ENCODE results near the gene CCDC30. TPM values are rescaled to one million over a fixed set of nuclear protein-coding genes. Genes with fewer than 3 reads are reported as not detected.

CCDC30 gene
- total RNA-seq, result under 1 TPM; 0.22 to 0.89 (median 0.55) TPM

DNA sequence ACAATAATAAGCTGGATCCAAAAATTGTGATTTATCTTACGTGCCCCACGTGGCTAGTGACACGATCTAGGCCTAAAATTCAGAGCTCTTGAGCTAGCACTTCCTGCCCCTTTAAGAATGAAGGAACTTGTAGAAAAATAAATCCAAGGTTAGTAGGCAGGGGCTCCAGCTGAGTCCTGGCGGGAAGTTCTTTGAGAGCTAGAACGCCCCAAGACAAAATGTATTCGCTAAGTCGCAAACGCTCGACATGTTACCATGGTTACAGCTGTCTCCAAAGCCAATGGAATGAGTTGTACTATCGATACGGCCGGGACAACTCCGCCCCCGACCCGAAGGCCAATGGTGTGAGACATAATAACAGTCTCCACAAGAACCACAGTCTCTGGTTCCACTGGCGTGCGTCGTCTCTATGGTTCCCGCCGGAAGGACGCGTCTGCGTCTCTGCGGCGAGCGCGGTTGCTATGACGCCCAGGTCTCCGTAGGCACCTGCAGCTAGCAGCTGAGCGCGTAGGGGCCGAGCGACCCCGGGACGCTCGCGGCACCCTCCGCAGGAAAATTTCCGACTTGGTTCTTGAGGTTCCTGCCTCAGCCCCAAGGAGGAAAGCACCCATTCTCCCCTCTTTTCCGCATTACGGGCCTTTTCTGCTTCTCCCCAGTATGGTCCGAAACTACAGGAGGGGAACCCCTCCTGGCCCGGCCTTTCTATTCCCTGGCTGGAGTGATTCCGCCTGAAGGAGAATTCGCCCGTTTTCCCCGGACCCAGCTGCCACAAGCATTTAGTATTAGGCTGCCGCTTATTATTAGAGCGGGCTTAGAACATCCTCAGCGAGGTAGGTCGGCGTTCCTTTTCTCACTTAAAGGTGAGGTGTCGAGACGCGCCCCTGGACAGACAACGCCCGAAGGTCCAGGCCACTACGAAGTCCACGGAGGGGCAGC, at the start of gene CCDC30:
Gene CCDC30, plus strand, starts transcription at position 459 of the 936 bp plus-strand sequence. CDS start 17,266 bp downstream, outside the sequence.
- peak; percentile 94 for DNase-seq
- peak within 1 kb of the TSS; percentile 84 for H3K4me3 Mint-ChIP-seq
- peak; percentile 100 for ATAC-seq
- H3K9me3 Mint-ChIP-seq, result no peaks in the 10 kb centered on the region
- H3K36me3 Mint-ChIP-seq (ENCODE audit: insufficient read depth), result peaks cover 20% of the 10 kb centered on the region
- no peaks in the 10 kb centered on the region for H3K27me3 Mint-ChIP-seq (ENCODE audit: low read depth)
- peaks cover 39% of the 10 kb centered on the region for H3K4me1 Mint-ChIP-seq (ENCODE audit: low read depth)

DNA sequence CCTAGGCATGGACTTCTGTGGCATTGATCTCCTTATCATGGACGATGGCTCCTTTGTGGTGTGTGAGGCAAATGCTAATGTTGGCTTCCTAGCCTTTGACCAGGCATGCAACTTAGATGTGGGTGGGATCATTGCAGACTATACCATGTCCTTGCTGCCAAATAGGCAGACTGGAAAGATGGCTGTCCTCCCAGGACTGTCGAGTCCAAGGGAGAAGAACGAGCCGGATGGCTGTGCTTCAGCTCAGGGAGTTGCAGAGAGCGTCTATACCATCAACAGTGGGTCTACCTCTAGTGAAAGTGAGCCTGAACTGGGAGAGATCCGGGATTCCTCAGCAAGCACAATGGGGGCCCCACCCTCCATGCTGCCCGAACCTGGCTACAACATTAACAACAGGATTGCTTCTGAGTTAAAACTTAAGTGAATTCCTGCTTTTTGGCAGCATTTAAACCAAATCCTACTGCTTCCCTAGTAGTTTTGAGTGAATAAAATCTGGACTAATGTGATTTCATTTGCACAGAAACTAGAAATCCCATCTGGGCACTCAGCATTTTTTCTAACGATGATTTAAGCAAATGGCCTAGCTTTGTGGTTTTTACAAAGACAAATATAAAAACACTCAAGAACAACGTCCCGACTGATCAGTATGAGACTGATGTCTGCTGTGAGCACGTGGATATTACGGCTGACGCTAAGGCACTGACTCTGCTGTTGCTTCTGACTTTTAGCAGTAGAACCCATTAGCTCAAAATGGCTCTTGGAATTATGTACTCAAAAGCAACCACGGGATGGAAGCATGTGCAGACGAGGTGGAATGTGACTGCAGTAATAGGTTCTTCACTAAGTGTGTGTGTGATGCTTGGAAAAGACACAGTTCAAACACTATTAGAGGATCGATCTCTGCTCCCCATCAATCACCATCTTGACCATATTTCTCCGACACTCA, 48.3 kb upstream of the CCDC30 start:
- Mint-ChIP-seq H3K27me3 (ENCODE audit: low read depth) (peaks cover 1% of the 10 kb centered on the region), H3K36me3 (ENCODE audit: insufficient read depth) (no peaks in the 10 kb centered on the region), H3K9me3 (no peaks in the 10 kb centered on the region), H3K4me3 (no peak overlapping the region), H3K4me1 (ENCODE audit: low read depth) (no peaks in the 10 kb centered on the region)
- no peak for ATAC-seq
- no peak for DNase-seq

DNA sequence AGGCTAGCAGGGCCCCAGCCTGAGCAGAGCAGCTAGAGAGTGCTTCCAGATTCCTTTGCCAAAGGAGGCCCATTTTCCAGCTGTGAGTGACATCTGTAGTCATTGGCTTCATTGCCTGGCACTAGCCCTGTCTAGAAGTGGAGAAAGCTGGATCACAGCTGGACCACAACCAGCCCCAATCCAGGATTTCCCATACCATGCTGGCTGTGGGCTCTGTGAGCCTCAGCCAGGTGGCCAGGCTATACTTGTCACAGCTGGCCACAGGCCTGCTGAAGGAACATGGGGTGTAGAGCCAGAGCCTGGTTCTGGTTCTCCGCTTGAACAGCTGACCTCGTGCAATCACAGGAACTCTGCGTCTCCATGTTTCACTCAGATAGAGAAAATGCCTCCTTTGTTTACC, 45.9 kb upstream of the CCDC30 start:
- Mint-ChIP-seq H3K36me3 (ENCODE audit: insufficient read depth) (no peaks in the 10 kb centered on the region), H3K4me1 (ENCODE audit: low read depth) (no peaks in the 10 kb centered on the region), H3K27me3 (ENCODE audit: low read depth) (peaks cover 4% of the 10 kb centered on the region), H3K9me3 (no peaks in the 10 kb centered on the region), H3K4me3 (no peak overlapping the region)
- no peak for DNase-seq
- ATAC-seq, result no peak

DNA sequence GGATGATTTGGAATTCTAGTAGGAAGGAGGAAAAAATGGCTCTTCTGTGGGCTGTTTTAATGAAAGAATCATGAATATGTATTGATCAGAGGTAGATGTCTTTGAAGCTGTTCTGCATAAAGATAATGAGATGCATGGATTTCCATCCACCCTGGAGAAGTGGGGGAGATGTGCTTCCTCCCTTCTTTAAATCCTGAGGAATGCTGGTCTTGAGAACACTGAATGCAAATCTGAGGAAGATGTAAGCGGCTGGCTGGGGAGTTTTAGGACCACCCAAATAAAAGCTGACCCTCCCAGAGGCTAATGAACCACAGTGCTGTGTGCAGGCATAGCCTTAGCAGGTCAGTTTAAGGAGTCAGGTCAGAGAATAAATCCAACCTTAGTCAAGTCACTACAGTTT, 44.6 kb upstream of the CCDC30 start:
- no peak overlapping the region for H3K4me3 Mint-ChIP-seq
- peaks cover 4% of the 10 kb centered on the region for H3K27me3 Mint-ChIP-seq (ENCODE audit: low read depth)
- no peaks in the 10 kb centered on the region for H3K4me1 Mint-ChIP-seq (ENCODE audit: low read depth)
- DNase-seq (no peak), ATAC-seq (no peak)
- H3K9me3 Mint-ChIP-seq, result no peaks in the 10 kb centered on the region
- H3K36me3 Mint-ChIP-seq (ENCODE audit: insufficient read depth), result no peaks in the 10 kb centered on the region

DNA sequence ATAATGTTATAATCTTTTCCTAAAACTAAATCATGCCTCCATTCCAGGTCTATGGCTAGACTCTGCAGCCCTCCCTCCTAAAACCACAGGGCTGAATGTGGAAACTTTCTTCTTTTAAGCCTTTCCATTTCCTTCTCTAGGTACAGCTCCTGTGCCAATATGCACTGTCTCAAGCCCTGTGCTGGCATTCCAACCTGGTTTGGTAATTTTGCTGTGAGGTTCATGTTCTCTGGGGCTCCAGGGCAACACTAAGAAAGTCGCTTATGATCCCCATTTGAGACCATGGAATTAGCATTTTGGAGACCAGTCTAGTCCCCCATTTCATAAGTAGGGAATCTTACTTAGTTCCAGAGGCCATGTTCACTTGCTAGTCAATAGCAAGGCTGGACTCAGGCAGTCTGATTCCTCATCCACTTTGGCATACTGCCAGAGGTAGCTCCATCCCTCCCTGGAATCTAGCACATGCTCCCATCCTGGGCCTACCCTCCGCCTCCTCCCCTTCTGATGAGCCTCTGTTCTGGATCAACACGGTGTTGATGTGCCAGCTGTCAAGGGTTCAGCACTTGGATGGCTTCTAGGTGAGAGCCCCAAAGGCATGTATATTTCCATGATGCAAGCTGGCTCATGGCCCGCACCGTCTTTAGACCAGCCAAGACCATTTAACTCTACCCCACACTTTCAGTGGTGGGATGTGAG, 43.8 kb upstream of the CCDC30 start:
- DNase-seq (no peak), ATAC-seq (no peak)
- H3K4me3 Mint-ChIP-seq, result no peak overlapping the region
- no peaks in the 10 kb centered on the region for H3K4me1 Mint-ChIP-seq (ENCODE audit: low read depth)
- no peaks in the 10 kb centered on the region for H3K9me3 Mint-ChIP-seq
- no peaks in the 10 kb centered on the region for H3K36me3 Mint-ChIP-seq (ENCODE audit: insufficient read depth)
- H3K27me3 Mint-ChIP-seq (ENCODE audit: low read depth), result peaks cover 4% of the 10 kb centered on the region

DNA sequence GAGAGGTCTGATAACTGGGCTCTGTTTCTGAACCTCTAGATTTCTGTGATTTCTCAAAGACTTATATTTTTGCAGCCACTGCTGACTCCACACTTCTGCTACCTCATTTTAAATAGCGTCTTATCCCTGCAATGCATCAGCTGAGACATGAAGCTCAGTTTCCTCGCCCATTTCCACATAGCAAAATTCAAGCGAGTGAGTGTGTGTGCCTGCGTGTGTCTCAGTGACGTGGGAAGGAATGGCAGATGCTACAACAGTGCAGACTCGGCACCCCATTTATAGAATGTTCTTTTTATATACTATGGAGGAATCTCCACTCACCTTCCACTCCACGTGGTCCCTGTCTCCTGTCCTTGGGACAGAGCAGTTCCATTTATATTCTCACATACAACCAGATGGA, 43.0 kb upstream of the CCDC30 start:
- no peaks in the 10 kb centered on the region for H3K36me3 Mint-ChIP-seq (ENCODE audit: insufficient read depth)
- DNase-seq (no peak), ATAC-seq (no peak)
- no peaks in the 10 kb centered on the region for H3K4me1 Mint-ChIP-seq (ENCODE audit: low read depth)
- no peak overlapping the region for H3K4me3 Mint-ChIP-seq
- H3K27me3 Mint-ChIP-seq (ENCODE audit: low read depth), result peaks cover 8% of the 10 kb centered on the region
- no peaks in the 10 kb centered on the region for H3K9me3 Mint-ChIP-seq

DNA sequence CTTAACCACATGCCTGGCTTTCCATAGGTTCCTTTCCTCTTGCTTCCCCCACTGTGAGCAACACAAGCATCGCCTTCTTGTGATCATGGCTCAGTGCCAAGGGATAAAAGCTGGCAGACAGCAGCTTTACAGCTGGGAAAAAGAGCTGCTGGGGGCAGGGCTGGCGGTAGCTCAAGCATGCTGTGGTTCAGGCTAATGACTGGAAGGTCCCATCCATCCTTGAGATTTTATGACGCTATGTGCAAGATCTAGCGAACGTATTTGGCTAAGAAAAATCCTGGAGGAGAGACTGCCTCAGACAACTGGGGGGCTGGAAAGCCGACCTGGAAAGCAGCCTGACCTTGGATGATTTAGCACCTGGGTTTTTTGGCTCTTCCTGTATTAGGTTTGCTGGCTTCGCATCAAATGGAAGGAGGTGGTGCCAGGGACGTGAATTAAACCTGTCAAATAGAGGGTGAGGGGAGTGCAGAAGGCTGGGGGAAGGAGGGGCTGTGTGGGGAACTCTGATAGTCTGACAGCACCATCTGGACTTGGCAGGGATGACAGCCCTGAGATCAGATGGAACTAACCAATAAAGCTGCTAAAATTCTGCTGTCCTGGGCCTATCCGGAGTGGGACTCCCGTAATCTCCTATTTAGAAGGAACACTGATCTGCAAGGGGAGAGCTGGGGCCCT, 42.0 kb upstream of the CCDC30 start:
- H3K9me3 Mint-ChIP-seq, result no peaks in the 10 kb centered on the region
- H3K27me3 Mint-ChIP-seq (ENCODE audit: low read depth), result peaks cover 11% of the 10 kb centered on the region
- H3K36me3 Mint-ChIP-seq (ENCODE audit: insufficient read depth), result no peaks in the 10 kb centered on the region
- no peak for DNase-seq
- ATAC-seq, result no peak
- no peak overlapping the region for H3K4me3 Mint-ChIP-seq
- no peaks in the 10 kb centered on the region for H3K4me1 Mint-ChIP-seq (ENCODE audit: low read depth)

DNA sequence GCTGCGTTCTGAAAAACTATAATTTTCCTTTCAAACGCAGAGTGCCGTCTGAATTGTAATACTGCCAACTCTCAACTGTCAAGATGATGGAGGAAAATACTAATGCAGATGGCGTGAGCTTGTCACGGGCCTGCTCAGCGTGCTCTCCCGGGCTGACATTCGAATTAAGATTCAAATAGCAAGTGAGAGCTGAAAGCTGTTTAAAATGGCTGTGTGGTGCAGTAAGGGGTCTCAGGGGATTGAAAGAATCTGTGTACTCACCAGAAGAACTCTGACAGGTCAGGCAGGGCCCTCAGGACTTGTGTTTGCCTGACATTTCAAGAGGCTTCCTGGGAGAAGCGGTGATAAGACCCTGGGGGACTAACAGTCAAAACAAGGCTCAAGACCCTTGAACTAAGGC, 40.3 kb upstream of the CCDC30 start:
- no peak for ATAC-seq
- Mint-ChIP-seq H3K4me1 (ENCODE audit: low read depth) (no peaks in the 10 kb centered on the region), H3K27me3 (ENCODE audit: low read depth) (peaks cover 11% of the 10 kb centered on the region), H3K4me3 (no peak overlapping the region), H3K9me3 (no peaks in the 10 kb centered on the region), H3K36me3 (ENCODE audit: insufficient read depth) (no peaks in the 10 kb centered on the region)
- DNase-seq, result no peak

DNA sequence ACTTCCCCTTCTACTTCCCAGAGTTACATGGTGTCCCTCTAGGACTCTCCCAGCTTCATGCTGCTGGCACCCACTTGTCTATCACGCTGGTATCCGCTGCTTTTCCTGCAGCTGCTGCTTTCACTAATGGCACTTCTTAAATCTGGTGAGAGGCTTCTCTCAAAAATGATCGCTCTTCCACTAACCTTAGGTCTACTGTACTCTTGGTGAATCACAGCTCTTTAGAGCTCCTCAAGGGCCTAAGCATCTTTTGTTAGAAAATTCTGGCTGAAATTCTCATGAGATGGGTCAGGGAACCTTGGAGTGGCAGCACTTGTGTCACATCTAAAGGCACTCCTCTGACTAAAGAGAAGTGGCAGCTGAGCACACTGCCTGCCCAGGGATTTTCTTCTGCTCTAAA, 39.4 kb upstream of the CCDC30 start:
- Mint-ChIP-seq H3K4me3 (no peak overlapping the region), H3K36me3 (ENCODE audit: insufficient read depth) (no peaks in the 10 kb centered on the region), H3K4me1 (ENCODE audit: low read depth) (no peaks in the 10 kb centered on the region), H3K9me3 (no peaks in the 10 kb centered on the region), H3K27me3 (ENCODE audit: low read depth) (peaks cover 11% of the 10 kb centered on the region)
- no peak for ATAC-seq
- DNase-seq, result no peak

DNA sequence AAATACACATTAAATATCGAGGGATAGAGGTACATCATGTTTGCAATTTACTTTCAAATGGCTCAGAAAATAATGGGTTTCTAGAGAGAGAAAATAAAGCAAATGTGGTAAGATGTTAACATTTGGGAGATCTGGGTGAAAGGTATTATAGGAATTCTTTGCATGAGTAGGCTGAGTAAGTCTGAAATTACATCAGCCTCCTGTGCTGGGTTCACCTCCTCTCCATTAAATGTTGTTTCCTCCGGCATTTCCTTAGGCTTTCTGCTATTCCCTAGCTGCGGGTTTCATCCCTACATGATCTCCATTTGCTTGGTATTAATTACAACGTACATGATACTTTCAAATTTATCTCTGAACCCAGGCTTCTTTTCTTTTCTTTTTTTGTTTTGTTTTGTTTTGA, 38.9 kb upstream of the CCDC30 start:
- Mint-ChIP-seq H3K4me1 (ENCODE audit: low read depth) (no peaks in the 10 kb centered on the region), H3K9me3 (no peaks in the 10 kb centered on the region), H3K27me3 (ENCODE audit: low read depth) (peaks cover 11% of the 10 kb centered on the region), H3K36me3 (ENCODE audit: insufficient read depth) (no peaks in the 10 kb centered on the region), H3K4me3 (no peak overlapping the region)
- DNase-seq (no peak), ATAC-seq (no peak)

DNA sequence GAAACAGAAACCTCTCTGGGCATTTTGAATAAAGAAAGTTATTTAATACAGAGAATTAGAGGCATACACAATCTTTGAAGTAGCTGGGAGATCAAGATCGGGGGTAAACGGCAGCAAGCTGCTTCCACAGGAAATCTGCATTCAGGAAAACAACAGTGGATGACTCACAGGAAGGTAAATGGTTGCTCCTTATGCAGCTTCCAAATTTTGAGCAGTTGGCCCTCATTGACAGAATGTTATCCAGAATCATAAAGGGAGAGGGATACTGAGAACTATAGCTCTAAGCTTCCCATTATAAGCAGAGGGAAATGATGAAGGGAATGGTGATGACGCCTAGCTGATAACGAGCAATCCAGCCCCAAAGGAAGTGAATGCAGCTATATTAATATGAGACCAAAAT, 35.8 kb upstream of the CCDC30 start:
- no peaks in the 10 kb centered on the region for H3K9me3 Mint-ChIP-seq
- no peaks in the 10 kb centered on the region for H3K4me1 Mint-ChIP-seq (ENCODE audit: low read depth)
- H3K4me3 Mint-ChIP-seq, result no peak overlapping the region
- no peak for ATAC-seq
- no peak for DNase-seq
- H3K36me3 Mint-ChIP-seq (ENCODE audit: insufficient read depth), result no peaks in the 10 kb centered on the region
- peaks cover 8% of the 10 kb centered on the region for H3K27me3 Mint-ChIP-seq (ENCODE audit: low read depth)

DNA sequence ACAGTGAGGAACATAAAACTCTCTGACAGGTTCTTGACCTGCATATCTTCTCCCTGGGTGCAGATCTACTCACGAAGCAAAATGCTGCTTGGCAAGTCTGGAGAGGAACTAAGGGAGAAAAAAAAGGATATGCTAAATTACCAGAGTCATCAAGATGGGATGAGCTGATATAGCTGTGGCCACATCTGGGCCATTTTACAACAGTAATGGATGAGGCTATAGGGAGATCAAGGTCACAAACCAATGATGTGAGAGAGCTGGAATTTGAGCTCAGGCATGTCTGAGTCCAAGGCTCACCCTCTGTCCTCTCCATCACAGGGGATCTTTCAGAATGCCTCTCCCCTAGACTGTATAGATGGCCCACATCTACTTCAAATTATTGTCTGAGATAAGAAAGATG, 33.5 kb upstream of the CCDC30 start:
- H3K4me3 Mint-ChIP-seq, result no peak overlapping the region
- no peaks in the 10 kb centered on the region for H3K9me3 Mint-ChIP-seq
- DNase-seq, result no peak
- ATAC-seq, result no peak
- H3K4me1 Mint-ChIP-seq (ENCODE audit: low read depth), result no peaks in the 10 kb centered on the region
- H3K27me3 Mint-ChIP-seq (ENCODE audit: low read depth), result peaks cover 8% of the 10 kb centered on the region
- no peaks in the 10 kb centered on the region for H3K36me3 Mint-ChIP-seq (ENCODE audit: insufficient read depth)

DNA sequence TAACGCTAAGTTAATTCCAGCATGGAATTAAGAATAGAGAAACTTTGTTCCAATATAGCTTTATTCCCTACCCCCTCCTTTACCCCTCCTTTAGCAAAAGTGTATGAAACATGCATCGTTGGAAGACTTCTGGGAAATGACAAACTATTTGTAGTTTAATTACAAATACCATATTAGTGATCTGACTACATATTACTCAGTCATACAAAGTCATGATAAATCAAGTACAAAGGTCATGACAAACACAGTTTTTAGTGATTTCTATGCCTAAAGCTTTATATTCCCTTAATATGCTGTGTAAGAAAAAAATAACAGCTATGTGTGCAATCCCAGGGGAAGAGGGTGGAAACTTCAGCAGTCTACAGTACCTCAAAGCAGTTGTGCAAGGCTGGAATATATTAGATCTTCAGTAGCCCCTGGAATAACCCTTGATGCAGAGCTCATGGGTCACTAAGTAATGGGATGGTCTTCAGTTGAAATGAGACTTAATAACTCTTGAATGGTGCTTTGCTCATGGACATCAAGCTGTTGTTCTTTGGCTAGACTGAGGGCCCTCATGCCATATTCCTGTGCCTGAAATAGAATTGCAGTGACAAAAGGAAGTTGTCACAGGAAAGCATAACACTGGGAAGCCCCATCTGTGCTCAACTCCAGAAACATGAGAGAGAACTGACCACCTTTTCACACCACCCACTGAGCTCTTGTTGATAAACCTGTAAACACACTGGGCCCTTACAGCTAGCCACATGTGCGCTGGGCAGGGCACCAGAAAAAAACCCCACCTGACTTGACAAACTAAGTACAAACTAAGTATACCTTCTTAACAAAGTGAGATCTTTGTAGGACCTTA, 32.6 kb upstream of the CCDC30 start:
- H3K27me3 Mint-ChIP-seq (ENCODE audit: low read depth), result peaks cover 2% of the 10 kb centered on the region
- H3K4me1 Mint-ChIP-seq (ENCODE audit: low read depth), result no peaks in the 10 kb centered on the region
- H3K36me3 Mint-ChIP-seq (ENCODE audit: insufficient read depth), result no peaks in the 10 kb centered on the region
- DNase-seq, result no peak
- H3K9me3 Mint-ChIP-seq, result no peaks in the 10 kb centered on the region
- H3K4me3 Mint-ChIP-seq, result no peak overlapping the region
- no peak for ATAC-seq
